B cell (primary cell): ENCODE results near the gene APOL2.

Experiments used
- CTCF ChIP-seq: fragments of 200-600 bp; IDR thresholded peaks from one replicate; pipeline ENCODE4 v1.8.0; 2022; ENCODE audit warnings: antibody characterized with exemption, mild to moderate bottlenecking
- EZH2 ChIP-seq: IDR thresholded peaks from 2 replicates; pipeline ENCODE4 v1.6.1; 2012; ENCODE audit warnings: borderline replicate concordance, low read depth, mild to moderate bottlenecking, moderate library complexity, low read length; ENCODE audit not compliant: insufficient read depth, poor library complexity, severe bottlenecking

DNA sequence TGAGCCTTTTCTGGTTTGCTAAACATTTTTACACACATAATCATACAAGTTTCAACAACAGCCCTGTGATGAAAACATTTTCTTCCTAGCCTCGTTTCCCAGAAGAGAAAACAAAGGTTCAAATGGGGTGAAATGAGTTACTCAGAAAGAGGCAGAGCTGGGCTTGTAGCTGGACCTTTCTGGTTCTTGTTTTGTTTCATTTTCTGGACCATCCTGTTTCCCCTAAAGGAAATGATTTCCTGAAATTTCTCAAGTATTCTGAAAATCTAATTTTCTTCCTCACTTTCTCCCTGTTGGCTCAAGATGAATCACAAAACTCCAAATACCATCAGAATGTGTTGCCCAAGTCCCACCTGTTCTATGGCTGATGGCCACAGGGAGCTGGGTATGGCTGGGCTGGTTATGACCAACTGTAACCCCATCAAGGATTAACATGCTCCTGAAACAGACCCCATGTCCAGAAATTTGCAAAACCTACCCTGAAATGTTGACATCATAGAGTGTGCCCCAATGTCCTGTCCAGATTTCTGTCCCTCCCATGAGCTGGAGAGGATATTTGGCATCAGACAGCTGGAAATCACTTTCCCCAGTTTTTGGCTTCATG lies 31.1 kb downstream of the APOL2 start:
- TF ChIP-seq CTCF (no peak), EZH2 (no peak)
